OCI-LY1 (cell line): Measurements from ENCODE around the gene CDIPT.

Source experiments
- CTCF ChIP-seq: fragments of 200-600 bp; sonication (generic), shearing (Covaris generic); IDR thresholded peaks from 2 replicates; pipeline ENCODE4 v1.5.1; 2017; ENCODE audit warnings: mild to moderate bottlenecking, antibody characterized with exemption, low read length, moderate library complexity, mixed read lengths
- EZH2 ChIP-seq: fragments of 200-600 bp; sonication (generic), shearing (Covaris generic); IDR thresholded peaks from 2 replicates; pipeline ENCODE4 v1.8.0; 2017; ENCODE audit warnings: borderline replicate concordance, mixed run types, mild to moderate bottlenecking, antibody characterized with exemption, low read length, moderate library complexity, mixed read lengths

GRCh38 chr16:29876217-29876593 lies 13.2 kb upstream of the CDIPT start:
- no peak for TF ChIP-seq EZH2
- TF ChIP-seq CTCF: no peak
